Hepatocyte (in vitro differentiated cells): Measurements from ENCODE around the gene PLD5.
"Not testable (repeated sequence)": the region's sequence is repeated elsewhere in the genome, so short reads cannot be mapped to it uniquely, and the experiment has no call there.

Experiments used
- CTCF ChIP-seq: fragments of 200-600 bp; sonication (generic); IDR thresholded peaks from 2 replicates; pipeline ENCODE4 v1.5.1; 2016; ENCODE audit warnings: antibody characterized with exemption, mild to moderate bottlenecking; ENCODE audit not compliant: poor library complexity
- EZH2 ChIP-seq: fragments of 200-600 bp; sonication (generic); IDR thresholded peaks from 2 replicates; pipeline ENCODE4 v1.6.1; 2016; ENCODE audit warnings: antibody characterized with exemption, mild to moderate bottlenecking, borderline replicate concordance
- EZH2phosphoT487 ChIP-seq: fragments of 200-600 bp; sonication (generic); IDR thresholded peaks from one replicate; pipeline ENCODE4 v1.6.1; 2018; ENCODE audit warnings: antibody characterized with exemption, mild to moderate bottlenecking, low read depth, moderate library complexity; ENCODE audit not compliant: unreplicated experiment, severe bottlenecking

GRCh38 chr1:242058582-242058981 is 465.9 kb downstream of the PLD5 start:
- not testable (repeated sequence) for TF ChIP-seq CTCF, EZH2phosphoT487, EZH2
